GM10266 (cell line): ENCODE data around the gene CSGALNACT2.

Experiments used
- DNase-seq: peaks from one replicate; pipeline ENCODE4 v3.0.0; 2012; ENCODE audit errors: extremely low spot score
- CTCF ChIP-seq: IDR thresholded peaks from 2 replicates; pipeline ENCODE4 v1.5.1; 2012; ENCODE audit warnings: mild to moderate bottlenecking, low read depth; ENCODE audit not compliant: control insufficient read depth, insufficient read depth; ENCODE audit errors: missing control alignments

Gene CSGALNACT2

GRCh38 chr10:43196131-43196980 lies 58.1 kb downstream of the CSGALNACT2 start:
- DNase-seq, result no peak
- TF ChIP-seq CTCF, result no peak

- no peak for DNase-seq
- TF ChIP-seq CTCF, result no peak
These were observed 59.0 kb downstream of the CSGALNACT2 start for GRCh38 chr10:43196981-43197833.

- DNase-seq, result peak; percentile 41
- TF ChIP-seq CTCF, result peak; percentile 45
These were observed 59.8 kb downstream of the CSGALNACT2 start for GRCh38 chr10:43197834-43198681.

- DNase-seq, result peak; percentile 6
- TF ChIP-seq CTCF, result no peak
These were observed 60.4 kb downstream of the CSGALNACT2 start for GRCh38 chr10:43198682-43199005.

GRCh38 chr10:43199088-43199683 lies 60.9 kb downstream of the CSGALNACT2 start:
- DNase-seq, result no peak
- TF ChIP-seq CTCF, result no peak

- DNase-seq, result no peak
- TF ChIP-seq CTCF, result no peak
These were observed 61.7 kb downstream of the CSGALNACT2 start for GRCh38 chr10:43199684-43200537.
